Spleen (tissue), 3 donors: Measurements from ENCODE around the gene GPR150.
"Not testable (repeated sequence)": the region's sequence is repeated elsewhere in the genome, so short reads cannot be mapped to it uniquely, and the experiment has no call there.

ENCODE experiments used
- POLR2A ChIP-seq, 3 donors: fragments of 450-650 bp; IDR thresholded peaks; one replicate each; pipeline ENCODE4 v1.5.1; 2017; ENCODE audit warnings: antibody characterized with exemption in 3 of 3, mild to moderate bottlenecking in 1 of 3
- POLR2AphosphoS5 ChIP-seq, 3 donors: sonication (generic); formaldehyde crosslinking; IDR thresholded peaks; one replicate each; pipeline ENCODE4 v1.5.1; 2017; ENCODE audit warnings: antibody characterized with exemption in 3 of 3

DNA sequence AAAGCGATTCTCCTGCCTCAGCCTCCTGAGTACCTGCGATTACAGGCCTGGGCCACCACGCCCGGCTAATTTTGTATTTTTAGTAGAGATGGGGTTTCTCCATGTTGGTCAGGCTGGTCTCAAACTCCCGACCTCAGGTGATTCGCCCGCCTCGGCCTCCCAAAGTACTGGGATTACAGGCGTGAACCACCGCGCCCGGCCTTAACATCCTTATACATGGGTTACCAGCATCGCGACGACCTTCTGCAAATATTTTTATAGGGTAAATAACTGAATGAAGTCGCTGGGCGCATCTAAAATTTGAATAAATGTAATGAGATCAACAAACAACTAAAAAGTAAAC, 26.3 kb downstream of the GPR150 start:
- not testable (repeated sequence) for TF ChIP-seq POLR2AphosphoS5, POLR2A (IDR thresholded peaks at IDR 0.05)
